ENCODE measurements around the gene HMGXB4.

HMGXB4 gene

GRCh38 chr22:35337932-35338331 lies 80.6 kb downstream of the HMGXB4 start:
- H3K9me3 ChIP-seq (ENCODE audit: insufficient read depth, low read length), result no peaks in the 10 kb centered on the region
- H3K79me2 ChIP-seq (ENCODE audit: insufficient read depth, low read length), result no peaks in the 10 kb centered on the region
- no peaks in the 10 kb centered on the region for H3F3A ChIP-seq (ENCODE audit: insufficient read depth)
- TF ChIP-seq CTCF (IDR thresholded peaks at IDR 0.05; ENCODE audit: insufficient read depth, low read length, poor library complexity, severe bottlenecking), result no peak
- no peak for TF ChIP-seq EZH2phosphoT487 (conservative IDR thresholded peaks at IDR 0.05; ENCODE audit: low read length)
- no peaks in the 10 kb centered on the region for H3K9me2 ChIP-seq (replicated peaks; ENCODE audit: insufficient read depth, low read length)
- H3K27ac ChIP-seq (ENCODE audit: low read depth, low read length), result no peak overlapping the region
- H3K36me3 ChIP-seq (ENCODE audit: low read length), result no peaks in the 10 kb centered on the region
- H2AFZ ChIP-seq (ENCODE audit: low read depth, low read length, severe bottlenecking), result no peak overlapping the region
- H4K20me1 ChIP-seq (ENCODE audit: low read depth, low read length), result no peaks in the 10 kb centered on the region
- no peaks in the 10 kb centered on the region for H3K27me3 ChIP-seq (ENCODE audit: low read length)
- no peak overlapping the region for H3K4me2 ChIP-seq (ENCODE audit: low read depth, low read length, poor library complexity, severe bottlenecking)
- H3K4me3 ChIP-seq (ENCODE audit: insufficient read depth, low read length, poor library complexity, severe bottlenecking), result no peak overlapping the region
- H3K9ac ChIP-seq (ENCODE audit: low read length), result no peak overlapping the region

- no peak overlapping the region for H2AFZ ChIP-seq (ENCODE audit: low read depth, low read length, severe bottlenecking)
- H3K4me2 ChIP-seq (ENCODE audit: low read depth, low read length, poor library complexity, severe bottlenecking), result no peak overlapping the region
- no peaks in the 10 kb centered on the region for H3K79me2 ChIP-seq (ENCODE audit: insufficient read depth, low read length)
- no peaks in the 10 kb centered on the region for H3K27me3 ChIP-seq (ENCODE audit: low read length)
- H3K9me3 ChIP-seq (ENCODE audit: insufficient read depth, low read length), result peaks cover 3% of the 10 kb centered on the region; the same call in 1 of the 2 replicates
- H3K36me3 ChIP-seq (ENCODE audit: low read length), result no peaks in the 10 kb centered on the region
- H3K9me2 ChIP-seq (replicated peaks; ENCODE audit: insufficient read depth, low read length), result no peaks in the 10 kb centered on the region
- H3K9ac ChIP-seq (ENCODE audit: low read length), result no peak overlapping the region
- no peaks in the 10 kb centered on the region for H3F3A ChIP-seq (ENCODE audit: insufficient read depth)
- no peak for TF ChIP-seq EZH2phosphoT487 (conservative IDR thresholded peaks at IDR 0.05; ENCODE audit: low read length)
- no peak for TF ChIP-seq CTCF (IDR thresholded peaks at IDR 0.05; ENCODE audit: insufficient read depth, low read length, poor library complexity, severe bottlenecking)
- H3K4me3 ChIP-seq (ENCODE audit: insufficient read depth, low read length, poor library complexity, severe bottlenecking), result no peak overlapping the region
- no peaks in the 10 kb centered on the region for H4K20me1 ChIP-seq (ENCODE audit: low read depth, low read length)
- H3K27ac ChIP-seq (ENCODE audit: low read depth, low read length), result no peak overlapping the region
Measured at GRCh38 chr22:35341090-35341874, 84.0 kb downstream of the HMGXB4 start.

GRCh38 chr22:35342390-35342789 lies 85.1 kb downstream of the HMGXB4 start:
- no peaks in the 10 kb centered on the region for H3K79me2 ChIP-seq (ENCODE audit: insufficient read depth, low read length)
- H3K36me3 ChIP-seq (ENCODE audit: low read length), result no peaks in the 10 kb centered on the region
- no peak overlapping the region for H3K27ac ChIP-seq (ENCODE audit: low read depth, low read length)
- H3F3A ChIP-seq (ENCODE audit: insufficient read depth), result no peaks in the 10 kb centered on the region
- no peaks in the 10 kb centered on the region for H4K20me1 ChIP-seq (ENCODE audit: low read depth, low read length)
- H3K9ac ChIP-seq (ENCODE audit: low read length), result no peak overlapping the region
- H3K9me3 ChIP-seq (ENCODE audit: insufficient read depth, low read length), result peaks cover 3% of the 10 kb centered on the region; the same call in 1 of the 2 replicates
- H3K4me2 ChIP-seq (ENCODE audit: low read depth, low read length, poor library complexity, severe bottlenecking), result no peak overlapping the region
- no peaks in the 10 kb centered on the region for H3K9me2 ChIP-seq (replicated peaks; ENCODE audit: insufficient read depth, low read length)
- no peak overlapping the region for H2AFZ ChIP-seq (ENCODE audit: low read depth, low read length, severe bottlenecking)
- TF ChIP-seq CTCF (IDR thresholded peaks at IDR 0.05; ENCODE audit: insufficient read depth, low read length, poor library complexity, severe bottlenecking) (no peak), EZH2phosphoT487 (conservative IDR thresholded peaks at IDR 0.05; ENCODE audit: low read length) (no peak)
- H3K4me3 ChIP-seq (ENCODE audit: insufficient read depth, low read length, poor library complexity, severe bottlenecking), result no peak overlapping the region
- no peaks in the 10 kb centered on the region for H3K27me3 ChIP-seq (ENCODE audit: low read length)
